SK-N-MC (cell line): ENCODE measurements around the gene WDR70.

Experiments used
- EZH2 ChIP-seq: fragments of 200-600 bp; sonication (generic); IDR thresholded peaks from one replicate; pipeline ENCODE4 v1.6.1; 2017; ENCODE audit warnings: antibody characterized with exemption
- POLR2AphosphoS5 ChIP-seq: IDR thresholded peaks from 2 replicates; pipeline ENCODE4 v1.6.1; 2012; ENCODE audit warnings: mild to moderate bottlenecking, low read depth, low read length, borderline replicate concordance

DNA sequence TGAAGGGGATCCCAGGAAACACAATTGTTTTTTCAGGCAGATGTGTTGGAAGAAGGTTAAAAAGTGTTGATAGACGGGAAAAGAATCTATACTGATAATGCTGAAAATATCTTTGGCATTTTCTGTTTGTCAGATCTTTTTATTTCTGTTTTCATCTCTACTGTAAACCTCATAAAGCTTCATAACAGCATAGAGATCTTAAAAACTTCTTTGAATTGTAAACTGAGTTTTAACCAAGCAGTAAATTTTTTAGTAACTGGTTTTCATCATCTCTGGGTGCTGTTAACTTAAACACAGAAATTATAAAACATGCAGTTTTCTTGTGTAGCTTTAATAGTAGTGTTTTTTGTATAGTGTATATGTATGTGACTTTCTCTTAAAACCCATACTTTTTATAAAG is 227.0 kb downstream of the WDR70 start:
- TF ChIP-seq POLR2AphosphoS5 (no peak), EZH2 (no peak)
